Chondrocyte (in vitro differentiated cells): ENCODE results near the gene ASB3. TPM values are rescaled to one million over a fixed set of nuclear protein-coding genes. Genes with fewer than 3 reads are reported as not detected.

Experiments
- DNase-seq: peaks from one replicate; pipeline ENCODE4 v3.0.0; 2021; ENCODE audit warnings: mixed read lengths, low spot score
- H3K27ac Mint-ChIP-seq: one replicate; pipeline ENCODE4 v1.8.0; 2021; ENCODE audit warnings: mild to moderate bottlenecking, moderate library complexity, mixed read lengths; ENCODE audit not compliant: unreplicated experiment
- H3K27me3 Mint-ChIP-seq: 2 replicates; pipeline ENCODE4 v1.8.0; 2021; ENCODE audit warnings: low read depth, mixed read lengths
- H3K36me3 Mint-ChIP-seq: 2 replicates; pipeline ENCODE4 v1.8.0; 2021; ENCODE audit warnings: low read depth, mixed read lengths
- H3K4me1 Mint-ChIP-seq: 2 replicates; pipeline ENCODE4 v1.8.0; 2021; ENCODE audit warnings: low read depth, mild to moderate bottlenecking, mixed read lengths
- H3K4me3 Mint-ChIP-seq: one replicate; pipeline ENCODE4 v1.8.0; 2021; ENCODE audit warnings: mild to moderate bottlenecking, moderate library complexity, mixed read lengths; ENCODE audit not compliant: unreplicated experiment
- H3K9me3 Mint-ChIP-seq: 2 replicates; pipeline ENCODE4 v1.8.0; 2021; ENCODE audit warnings: low read depth, mixed read lengths
- CTCF ChIP-seq: fragments of 200-600 bp; sonication (generic); IDR thresholded peaks from 2 replicates; pipeline ENCODE4 v1.5.0; 2021; ENCODE audit warnings: antibody characterized with exemption, mild to moderate bottlenecking, moderate library complexity
- total RNA-seq: library from RNA; stranded (reverse); gene quantifications from 3 replicates; pipeline ENCODE4 v1.2.1, GENCODE V29; 2021

The ASB3 gene
- total RNA-seq, 1 donor from 2014 or later, result 20.9 TPM

- H3K4me3 Mint-ChIP-seq, result no peak overlapping the region
- H3K27ac Mint-ChIP-seq, result no peak overlapping the region
- H3K9me3 Mint-ChIP-seq, result peaks cover 4% of the 10 kb centered on the region
- H3K27me3 Mint-ChIP-seq, result no peaks in the 10 kb centered on the region
- H3K4me1 Mint-ChIP-seq, result peaks cover 41% of the 10 kb centered on the region
- H3K36me3 Mint-ChIP-seq, result peaks cover 11% of the 10 kb centered on the region
- DNase-seq, result no peak
- TF ChIP-seq CTCF, result peak; percentile 90
These were observed 46.6 kb downstream of the ASB3 start for GRCh38 chr2:53740170-53740569.

GRCh38 chr2:53739032-53739431, 47.7 kb downstream of the ASB3 start:
- H3K4me1 Mint-ChIP-seq, result peaks cover 36% of the 10 kb centered on the region
- peaks cover 21% of the 10 kb centered on the region for H3K36me3 Mint-ChIP-seq
- H3K4me3 Mint-ChIP-seq, result no peak overlapping the region
- no peak for TF ChIP-seq CTCF
- H3K27ac Mint-ChIP-seq, result no peak overlapping the region
- DNase-seq, result no peak
- no peaks in the 10 kb centered on the region for H3K27me3 Mint-ChIP-seq
- H3K9me3 Mint-ChIP-seq, result peaks cover 14% of the 10 kb centered on the region

GRCh38 chr2:53737091-53737490, 49.7 kb downstream of the ASB3 start:
- Mint-ChIP-seq H3K36me3 (peaks cover 24% of the 10 kb centered on the region), H3K27me3 (no peaks in the 10 kb centered on the region), H3K27ac (no peak overlapping the region), H3K4me1 (peaks cover 24% of the 10 kb centered on the region), H3K4me3 (no peak overlapping the region), H3K9me3 (peaks cover 14% of the 10 kb centered on the region)
- no peak for DNase-seq
- TF ChIP-seq CTCF, result no peak

GRCh38 chr2:53729143-53729762, 57.5 kb downstream of the ASB3 start:
- H3K36me3 Mint-ChIP-seq, result peaks cover 18% of the 10 kb centered on the region
- H3K27ac Mint-ChIP-seq, result no peak overlapping the region
- H3K4me1 Mint-ChIP-seq, result peaks cover 6% of the 10 kb centered on the region
- no peaks in the 10 kb centered on the region for H3K27me3 Mint-ChIP-seq
- no peak overlapping the region for H3K4me3 Mint-ChIP-seq
- peaks cover 18% of the 10 kb centered on the region for H3K9me3 Mint-ChIP-seq
- TF ChIP-seq CTCF, result no peak
- DNase-seq, result no peak

- H3K36me3 Mint-ChIP-seq, result peaks cover 13% of the 10 kb centered on the region
- TF ChIP-seq CTCF, result no peak
- peaks cover 17% of the 10 kb centered on the region for H3K4me1 Mint-ChIP-seq
- no peak for DNase-seq
- H3K27ac Mint-ChIP-seq, result no peak overlapping the region
- peaks cover 16% of the 10 kb centered on the region for H3K9me3 Mint-ChIP-seq
- no peaks in the 10 kb centered on the region for H3K27me3 Mint-ChIP-seq
- no peak overlapping the region for H3K4me3 Mint-ChIP-seq
These were observed 58.8 kb downstream of the ASB3 start for GRCh38 chr2:53727921-53728320.
